Activated naive CD4-positive, alpha-beta T cell treated with anti-CD3 and anti-CD28 coated beads, Interleukin-2, amount 50 U/mL, for 24 hours (primary cell): ENCODE results near the gene MPHOSPH10.
"Not testable (repeated sequence)": the region's sequence is repeated elsewhere in the genome, so short reads cannot be mapped to it uniquely, and the experiment has no call there.

Experiments used
- H3K27ac Mint-ChIP-seq: one replicate; pipeline ENCODE4 v1.8.0; 2021; ENCODE audit warnings: mild to moderate bottlenecking, mixed read lengths
- H3K27me3 Mint-ChIP-seq: one replicate; pipeline ENCODE4 v1.8.0; 2021; ENCODE audit warnings: mixed read lengths
- H3K36me3 Mint-ChIP-seq: one replicate; pipeline ENCODE4 v1.8.0; 2021; ENCODE audit warnings: mixed read lengths
- H3K4me1 Mint-ChIP-seq: one replicate; pipeline ENCODE4 v1.8.0; 2021; ENCODE audit warnings: mixed read lengths
- H3K4me3 Mint-ChIP-seq: one replicate; pipeline ENCODE4 v1.8.0; 2021; ENCODE audit warnings: mild to moderate bottlenecking, mixed read lengths
- H3K9me3 Mint-ChIP-seq: one replicate; pipeline ENCODE4 v1.8.0; 2021; ENCODE audit warnings: mixed read lengths

Gene MPHOSPH10, protein sequence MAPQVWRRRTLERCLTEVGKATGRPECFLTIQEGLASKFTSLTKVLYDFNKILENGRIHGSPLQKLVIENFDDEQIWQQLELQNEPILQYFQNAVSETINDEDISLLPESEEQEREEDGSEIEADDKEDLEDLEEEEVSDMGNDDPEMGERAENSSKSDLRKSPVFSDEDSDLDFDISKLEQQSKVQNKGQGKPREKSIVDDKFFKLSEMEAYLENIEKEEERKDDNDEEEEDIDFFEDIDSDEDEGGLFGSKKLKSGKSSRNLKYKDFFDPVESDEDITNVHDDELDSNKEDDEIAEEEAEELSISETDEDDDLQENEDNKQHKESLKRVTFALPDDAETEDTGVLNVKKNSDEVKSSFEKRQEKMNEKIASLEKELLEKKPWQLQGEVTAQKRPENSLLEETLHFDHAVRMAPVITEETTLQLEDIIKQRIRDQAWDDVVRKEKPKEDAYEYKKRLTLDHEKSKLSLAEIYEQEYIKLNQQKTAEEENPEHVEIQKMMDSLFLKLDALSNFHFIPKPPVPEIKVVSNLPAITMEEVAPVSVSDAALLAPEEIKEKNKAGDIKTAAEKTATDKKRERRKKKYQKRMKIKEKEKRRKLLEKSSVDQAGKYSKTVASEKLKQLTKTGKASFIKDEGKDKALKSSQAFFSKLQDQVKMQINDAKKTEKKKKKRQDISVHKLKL

DNA sequence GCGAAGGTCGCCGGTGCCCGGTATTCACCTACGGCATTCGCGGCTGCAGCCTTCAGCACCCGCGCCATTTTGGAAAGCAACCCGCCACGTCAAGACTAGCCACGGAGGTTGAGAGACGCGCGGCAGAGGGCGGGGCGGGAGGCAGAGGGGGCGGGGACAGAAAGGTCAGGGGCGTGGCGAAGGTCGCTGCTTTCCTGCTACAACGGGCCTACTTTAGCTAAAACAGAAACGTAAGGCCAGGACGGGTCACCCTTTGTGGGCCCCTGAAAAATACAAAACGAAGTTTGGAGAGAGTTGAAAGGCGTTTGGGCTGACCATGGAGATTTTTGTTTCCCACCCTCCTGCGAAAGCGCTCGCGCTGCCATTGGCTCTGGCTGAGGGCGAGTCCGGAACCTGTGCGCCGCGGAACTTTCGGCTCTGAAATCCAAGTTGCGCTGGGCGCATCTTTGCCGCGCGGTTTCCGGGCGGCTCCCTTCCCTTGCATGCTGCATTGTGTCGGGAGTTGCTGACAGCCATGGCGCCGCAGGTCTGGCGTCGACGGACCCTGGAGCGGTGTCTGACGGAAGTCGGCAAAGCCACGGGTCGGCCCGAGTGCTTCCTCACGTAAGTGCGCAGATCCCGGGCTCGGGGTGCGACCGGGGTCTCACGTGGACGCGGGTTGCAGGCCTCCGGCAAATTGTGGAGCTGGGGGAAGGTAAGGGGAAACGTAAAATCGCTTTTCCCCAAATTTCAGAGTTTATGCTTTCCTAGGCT is at the start of gene MPHOSPH10, which contains the start of gene MCEE:
MPHOSPH10 (plus strand) TSS at position 483 of the 753 bp plus-strand sequence; CDS start at position 515, 32 bp downstream.
MCEE (minus strand) TSS at position 78 of the 753 bp plus-strand sequence; CDS start at position 68, 10 bp downstream.
- Mint-ChIP-seq H3K36me3 (no peaks in the 10 kb centered on the region), H3K9me3 (no peaks in the 10 kb centered on the region), H3K4me3 (no peak within 1 kb of the TSS), H3K27me3 (no peaks in the 10 kb centered on the region), H3K27ac (peak within 1 kb of the TSS; percentile 76), H3K4me1 (peaks cover 21% of the 10 kb centered on the region)

- Mint-ChIP-seq H3K27ac (peak overlapping the region; percentile 51), H3K9me3 (no peaks in the 10 kb centered on the region), H3K36me3 (no peaks in the 10 kb centered on the region)
These were observed 47.8 kb upstream of the MPHOSPH10 start for GRCh38 chr2:71082402-71083252.

DNA sequence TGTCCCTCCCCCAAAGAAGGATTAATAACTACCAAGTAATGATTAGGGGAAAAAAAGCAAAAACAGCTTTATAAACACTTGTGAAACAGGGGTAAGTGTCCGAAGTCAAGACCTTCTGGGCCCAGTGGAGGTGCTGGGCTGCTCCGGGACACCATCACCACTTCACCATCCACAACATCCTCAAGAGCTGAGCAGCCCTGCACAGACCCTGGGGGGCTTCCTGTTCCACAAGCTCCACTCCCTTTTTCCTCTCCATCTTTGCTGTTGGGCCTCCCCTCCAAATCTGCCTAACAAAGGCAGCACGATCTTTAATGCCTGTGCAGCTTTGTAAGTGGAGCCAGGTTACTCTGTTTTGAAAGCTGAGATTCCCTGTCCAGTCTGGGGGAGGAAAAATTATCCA is 47.1 kb upstream of the MPHOSPH10 start:
- not testable (repeated sequence) for H3K9me3 Mint-ChIP-seq, H3K36me3 Mint-ChIP-seq, H3K4me3 Mint-ChIP-seq, H3K27ac Mint-ChIP-seq, H3K27me3 Mint-ChIP-seq
- H3K4me1 Mint-ChIP-seq, result peaks cover 21% of the 10 kb centered on the region

More at GRCh38 chr2:71082402-71083252, 47.8 kb upstream of the MPHOSPH10 start:
- no peaks in the 10 kb centered on the region for H3K27me3 Mint-ChIP-seq
- peaks cover 21% of the 10 kb centered on the region for H3K4me1 Mint-ChIP-seq
- H3K4me3 Mint-ChIP-seq, result no peak overlapping the region

- peaks cover 21% of the 10 kb centered on the region for H3K4me1 Mint-ChIP-seq
- not testable (repeated sequence) for H3K27me3 Mint-ChIP-seq, H3K36me3 Mint-ChIP-seq, H3K9me3 Mint-ChIP-seq
- peak overlapping the region; percentile 62 for H3K4me3 Mint-ChIP-seq
- H3K27ac Mint-ChIP-seq, result peak overlapping the region; percentile 68
These were observed 46.6 kb upstream of the MPHOSPH10 start for GRCh38 chr2:71083752-71084312.

- peaks cover 21% of the 10 kb centered on the region for H3K4me1 Mint-ChIP-seq
- H3K36me3 Mint-ChIP-seq, H3K4me3 Mint-ChIP-seq, H3K27ac Mint-ChIP-seq, H3K9me3 Mint-ChIP-seq, H3K27me3 Mint-ChIP-seq: not testable (repeated sequence)
These were observed 45.0 kb upstream of the MPHOSPH10 start for GRCh38 chr2:71085325-71086003.

GRCh38 chr2:71089475-71089874 is 41.0 kb upstream of the MPHOSPH10 start:
- H3K4me3 Mint-ChIP-seq, H3K4me1 Mint-ChIP-seq, H3K36me3 Mint-ChIP-seq, H3K27me3 Mint-ChIP-seq, H3K9me3 Mint-ChIP-seq: not testable (repeated sequence)
- H3K27ac Mint-ChIP-seq, result peak overlapping the region; percentile 13

DNA sequence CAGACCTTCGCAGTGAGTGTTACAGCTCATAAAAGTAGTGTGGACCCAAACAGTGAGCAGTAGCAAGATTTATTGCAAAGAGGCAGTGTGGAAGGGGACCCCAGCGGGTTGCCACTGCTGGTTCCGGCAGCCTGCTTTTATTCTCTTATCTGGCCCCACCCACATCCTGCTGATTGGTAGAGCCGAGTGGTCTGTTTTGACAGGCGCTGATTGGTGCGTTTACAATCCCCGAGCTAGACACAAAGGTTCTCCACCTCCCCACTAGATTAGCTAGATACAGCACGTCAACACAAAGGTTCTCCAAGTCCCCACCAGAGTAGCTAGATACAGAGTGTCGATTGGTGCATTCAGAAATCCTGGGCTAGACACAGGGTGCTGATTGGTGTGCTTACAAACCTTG is 38.6 kb upstream of the MPHOSPH10 start:
- not testable (repeated sequence) for H3K4me1 Mint-ChIP-seq

GRCh38 chr2:71092491-71093260 is 37.8 kb upstream of the MPHOSPH10 start:
- H3K27me3 Mint-ChIP-seq, H3K9me3 Mint-ChIP-seq, H3K4me1 Mint-ChIP-seq, H3K27ac Mint-ChIP-seq, H3K4me3 Mint-ChIP-seq, H3K36me3 Mint-ChIP-seq: not testable (repeated sequence)

More for the DNA sequence above, 38.6 kb upstream of the MPHOSPH10 start:
- H3K36me3 Mint-ChIP-seq, H3K9me3 Mint-ChIP-seq, H3K4me3 Mint-ChIP-seq, H3K27ac Mint-ChIP-seq, H3K27me3 Mint-ChIP-seq: not testable (repeated sequence)

DNA sequence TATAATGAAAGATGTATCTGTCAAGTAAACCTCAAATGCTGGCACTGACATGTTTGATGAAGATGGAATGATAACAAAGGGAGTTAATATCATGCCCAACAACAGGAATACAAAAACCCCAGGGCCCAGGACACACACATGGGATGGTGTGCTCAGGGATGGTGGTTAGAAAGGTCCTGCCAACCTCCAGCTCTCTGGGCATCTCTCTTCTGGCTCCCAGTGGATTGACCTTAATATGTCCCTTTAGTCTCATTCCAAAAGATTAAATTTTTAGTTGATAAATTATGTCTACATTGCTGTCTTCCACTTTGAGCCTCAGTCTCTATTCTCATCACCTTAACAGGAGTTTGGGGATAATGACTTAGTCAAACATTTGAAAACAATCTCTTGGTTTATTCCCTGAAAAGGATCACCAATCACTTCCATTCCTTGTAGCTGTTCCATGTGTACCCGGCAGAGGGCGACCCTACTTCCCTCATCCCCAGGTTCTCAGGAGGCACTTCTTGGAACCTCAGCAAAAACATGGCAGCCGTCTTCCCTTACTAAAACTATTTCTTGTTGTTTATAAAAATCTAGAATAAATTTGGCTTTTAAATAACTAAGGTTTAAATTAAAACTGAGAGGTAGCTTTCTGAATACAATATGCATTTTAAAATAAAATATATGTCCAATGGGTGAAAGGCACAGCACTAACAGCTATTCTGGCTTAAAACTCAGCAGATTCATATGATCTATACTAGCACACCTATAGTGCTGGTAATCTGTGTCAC is 30.1 kb upstream of the MPHOSPH10 start:
- Mint-ChIP-seq H3K27ac (no peak overlapping the region), H3K27me3 (no peaks in the 10 kb centered on the region), H3K4me1 (peaks cover 6% of the 10 kb centered on the region), H3K36me3 (no peaks in the 10 kb centered on the region), H3K9me3 (no peaks in the 10 kb centered on the region), H3K4me3 (no peak overlapping the region)

- H3K27ac Mint-ChIP-seq, result no peak overlapping the region
- peaks cover 6% of the 10 kb centered on the region for H3K4me1 Mint-ChIP-seq
- no peaks in the 10 kb centered on the region for H3K9me3 Mint-ChIP-seq
- H3K4me3 Mint-ChIP-seq, result no peak overlapping the region
- H3K36me3 Mint-ChIP-seq, result no peaks in the 10 kb centered on the region
- no peaks in the 10 kb centered on the region for H3K27me3 Mint-ChIP-seq
These were observed 28.8 kb upstream of the MPHOSPH10 start for GRCh38 chr2:71101656-71102055.

DNA sequence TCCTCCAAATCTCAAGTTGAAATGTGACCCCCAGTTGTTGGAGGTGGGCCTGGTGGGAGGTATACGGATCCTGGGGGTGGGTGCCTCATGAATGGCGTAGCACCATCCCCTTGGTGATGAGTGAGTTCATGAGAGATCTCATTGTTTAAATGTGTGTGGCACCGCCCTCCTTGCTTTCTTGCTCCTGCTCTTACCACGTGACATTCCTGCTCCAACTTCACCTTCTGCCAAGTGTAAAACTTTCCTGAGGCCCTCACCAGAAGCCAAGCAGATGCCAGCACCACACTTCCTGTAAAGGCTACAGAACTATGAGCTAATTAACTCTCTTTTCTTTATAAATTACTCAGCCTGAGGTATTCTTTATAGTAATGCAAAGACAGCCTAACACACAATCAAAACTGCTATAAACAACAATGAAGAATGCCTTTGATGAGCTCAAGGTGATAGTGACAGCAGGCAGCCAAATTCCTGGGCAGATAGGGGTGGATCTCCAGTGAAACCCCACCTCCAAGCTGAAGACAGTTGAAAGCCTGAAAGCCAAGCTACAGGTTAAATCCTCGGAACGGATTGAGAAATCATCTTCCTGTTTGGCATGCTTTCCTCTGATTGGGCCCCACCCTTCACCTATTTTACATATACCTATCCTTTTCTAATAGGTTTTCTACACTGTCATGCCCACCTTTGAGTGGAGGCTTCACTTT is 27.3 kb upstream of the MPHOSPH10 start:
- Mint-ChIP-seq H3K4me1 (peaks cover 6% of the 10 kb centered on the region), H3K27ac (no peak overlapping the region), H3K36me3 (no peaks in the 10 kb centered on the region)

GRCh38 chr2:71103809-71104208 is 26.6 kb upstream of the MPHOSPH10 start:
- no peak overlapping the region for H3K4me3 Mint-ChIP-seq
- no peaks in the 10 kb centered on the region for H3K9me3 Mint-ChIP-seq
- peaks cover 6% of the 10 kb centered on the region for H3K4me1 Mint-ChIP-seq
- no peak overlapping the region for H3K27ac Mint-ChIP-seq
- H3K36me3 Mint-ChIP-seq, result no peaks in the 10 kb centered on the region
- H3K27me3 Mint-ChIP-seq, result no peaks in the 10 kb centered on the region

More for the DNA sequence above, 27.3 kb upstream of the MPHOSPH10 start:
- Mint-ChIP-seq H3K4me3 (no peak overlapping the region), H3K27me3 (no peaks in the 10 kb centered on the region), H3K9me3 (no peaks in the 10 kb centered on the region)

GRCh38 chr2:71106463-71106862 is 24.0 kb upstream of the MPHOSPH10 start:
- H3K27me3 Mint-ChIP-seq, H3K27ac Mint-ChIP-seq, H3K4me3 Mint-ChIP-seq, H3K4me1 Mint-ChIP-seq, H3K36me3 Mint-ChIP-seq, H3K9me3 Mint-ChIP-seq: not testable (repeated sequence)
